GM19023 (cell line): ENCODE data around the gene INVS.

Experiments
- ATAC-seq: cut with Tn5 transposase; IDR thresholded peaks from one replicate; pipeline ENCODE4 v1.9.1; 2021; ENCODE audit warnings: mild to moderate bottlenecking, moderate library complexity; ENCODE audit not compliant: unreplicated experiment

Gene INVS

GRCh38 chr9:100240512-100240911 is 141.5 kb downstream of the INVS start:
- no peak for ATAC-seq

- no peak for ATAC-seq
Measured at GRCh38 chr9:100267211-100267610, 168.2 kb downstream of the INVS start.

- ATAC-seq, result no peak
Measured at GRCh38 chr9:100268271-100268670, 169.2 kb downstream of the INVS start.

- ATAC-seq, result no peak
Measured at GRCh38 chr9:100269656-100270055, 170.6 kb downstream of the INVS start.

GRCh38 chr9:100277166-100277979 is 178.3 kb downstream of the INVS start:
- no peak for ATAC-seq

- ATAC-seq, result no peak
Measured at GRCh38 chr9:100281066-100281465, 182.0 kb downstream of the INVS start.

- ATAC-seq, result no peak
Measured at GRCh38 chr9:100281676-100282387, 182.8 kb downstream of the INVS start.

- ATAC-seq, result no peak
Measured at GRCh38 chr9:100282388-100282719, 183.3 kb downstream of the INVS start.

GRCh38 chr9:100284247-100284646 is 185.2 kb downstream of the INVS start:
- ATAC-seq, result no peak

GRCh38 chr9:100285080-100285479 is 186.0 kb downstream of the INVS start:
- ATAC-seq, result no peak

- no peak for ATAC-seq
Measured at GRCh38 chr9:100285601-100286000, 186.6 kb downstream of the INVS start.

- ATAC-seq, result no peak
Measured at GRCh38 chr9:100286257-100286656, 187.2 kb downstream of the INVS start.

GRCh38 chr9:100287186-100287585 is 188.1 kb downstream of the INVS start:
- no peak for ATAC-seq

GRCh38 chr9:100290714-100291113 is 191.7 kb downstream of the INVS start:
- no peak for ATAC-seq

- ATAC-seq, result no peak
Measured at GRCh38 chr9:100292414-100292813, 193.4 kb downstream of the INVS start.

- ATAC-seq, result no peak
Measured at GRCh38 chr9:100294341-100294740, 195.3 kb downstream of the INVS start.

- no peak for ATAC-seq
Measured at GRCh38 chr9:100294806-100295205, 195.8 kb downstream of the INVS start.

- ATAC-seq, result no peak
Measured at GRCh38 chr9:100295240-100295639, 196.2 kb downstream of the INVS start.

GRCh38 chr9:100296407-100296806 is 197.4 kb downstream of the INVS start:
- no peak for ATAC-seq

- no peak for ATAC-seq
Measured at GRCh38 chr9:100298378-100298777, 199.3 kb downstream of the INVS start.

- ATAC-seq, result no peak
Measured at GRCh38 chr9:100303747-100304146, 204.7 kb downstream of the INVS start.

- ATAC-seq, result no peak
Measured at GRCh38 chr9:100306283-100306682, 207.2 kb downstream of the INVS start.
